ENCODE data around the gene CSNK1G3.
"Not testable (repeated sequence)": the region's sequence is repeated elsewhere in the genome, so short reads cannot be mapped to it uniquely, and the experiment has no call there.

Gene CSNK1G3

DNA sequence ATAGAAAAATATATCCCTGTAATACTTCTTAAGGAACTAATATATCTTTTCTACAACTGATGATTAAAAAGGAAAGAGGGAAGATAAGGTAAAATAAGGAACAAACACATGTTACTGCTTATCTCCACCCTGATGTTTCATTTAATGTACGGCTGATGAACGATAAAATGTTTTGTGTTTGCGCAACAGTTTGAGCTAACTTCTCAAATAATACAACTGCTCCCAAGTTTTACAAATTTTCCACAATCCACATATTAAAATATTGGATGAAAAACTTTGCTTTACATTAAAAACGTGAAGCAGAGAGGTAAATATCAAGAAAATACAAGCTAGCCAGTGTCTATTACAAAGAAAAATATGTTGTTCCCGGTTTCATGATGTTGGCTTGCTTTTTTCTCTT, 21.0 kb upstream of the CSNK1G3 start:
- no peak for DNase-seq (ENCODE audit: extremely low read depth, insufficient read length)
- Histone ChIP-seq H3K27me3 (replicated peaks; ENCODE audit: control insufficient read depth, insufficient read depth, low read length) (no peaks in the 10 kb centered on the region), H3K4me3 (replicated peaks; ENCODE audit: low read depth, low read length) (no peak overlapping the region), H3K36me3 (ENCODE audit: control insufficient read depth, insufficient read depth, low read length) (no peaks in the 10 kb centered on the region)
- TF ChIP-seq, protein P1, sequence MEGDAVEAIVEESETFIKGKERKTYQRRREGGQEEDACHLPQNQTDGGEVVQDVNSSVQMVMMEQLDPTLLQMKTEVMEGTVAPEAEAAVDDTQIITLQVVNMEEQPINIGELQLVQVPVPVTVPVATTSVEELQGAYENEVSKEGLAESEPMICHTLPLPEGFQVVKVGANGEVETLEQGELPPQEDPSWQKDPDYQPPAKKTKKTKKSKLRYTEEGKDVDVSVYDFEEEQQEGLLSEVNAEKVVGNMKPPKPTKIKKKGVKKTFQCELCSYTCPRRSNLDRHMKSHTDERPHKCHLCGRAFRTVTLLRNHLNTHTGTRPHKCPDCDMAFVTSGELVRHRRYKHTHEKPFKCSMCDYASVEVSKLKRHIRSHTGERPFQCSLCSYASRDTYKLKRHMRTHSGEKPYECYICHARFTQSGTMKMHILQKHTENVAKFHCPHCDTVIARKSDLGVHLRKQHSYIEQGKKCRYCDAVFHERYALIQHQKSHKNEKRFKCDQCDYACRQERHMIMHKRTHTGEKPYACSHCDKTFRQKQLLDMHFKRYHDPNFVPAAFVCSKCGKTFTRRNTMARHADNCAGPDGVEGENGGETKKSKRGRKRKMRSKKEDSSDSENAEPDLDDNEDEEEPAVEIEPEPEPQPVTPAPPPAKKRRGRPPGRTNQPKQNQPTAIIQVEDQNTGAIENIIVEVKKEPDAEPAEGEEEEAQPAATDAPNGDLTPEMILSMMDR (IDR thresholded peaks at IDR 0.05; ENCODE audit: insufficient read depth, low read length, poor library complexity, severe bottlenecking) = no peak

DNA sequence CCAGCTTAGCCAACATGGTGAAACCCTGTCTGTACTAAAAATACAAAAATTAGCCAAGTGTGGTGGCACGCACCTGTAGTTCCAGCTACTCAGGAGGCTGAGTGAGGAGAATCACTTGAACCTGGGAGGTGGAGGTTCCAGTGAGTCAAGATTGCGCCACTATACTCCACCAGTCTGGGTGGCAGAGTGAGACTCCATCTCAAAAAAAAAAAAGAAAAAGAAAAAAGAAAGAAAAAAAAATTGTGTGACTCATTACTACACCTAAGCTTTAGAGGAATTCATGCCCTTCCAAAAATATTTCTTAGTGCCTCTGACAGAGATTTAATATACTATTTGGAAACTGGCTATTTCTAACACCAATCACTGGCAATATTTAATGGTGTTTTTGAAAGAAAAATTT, 16.8 kb upstream of the CSNK1G3 start:
- not testable (repeated sequence) for H3K36me3 ChIP-seq (ENCODE audit: control insufficient read depth, insufficient read depth, low read length); DNase-seq (ENCODE audit: extremely low read depth, insufficient read length); H3K4me3 ChIP-seq (replicated peaks; ENCODE audit: low read depth, low read length); H3K27me3 ChIP-seq (replicated peaks; ENCODE audit: control insufficient read depth, insufficient read depth, low read length)

DNA sequence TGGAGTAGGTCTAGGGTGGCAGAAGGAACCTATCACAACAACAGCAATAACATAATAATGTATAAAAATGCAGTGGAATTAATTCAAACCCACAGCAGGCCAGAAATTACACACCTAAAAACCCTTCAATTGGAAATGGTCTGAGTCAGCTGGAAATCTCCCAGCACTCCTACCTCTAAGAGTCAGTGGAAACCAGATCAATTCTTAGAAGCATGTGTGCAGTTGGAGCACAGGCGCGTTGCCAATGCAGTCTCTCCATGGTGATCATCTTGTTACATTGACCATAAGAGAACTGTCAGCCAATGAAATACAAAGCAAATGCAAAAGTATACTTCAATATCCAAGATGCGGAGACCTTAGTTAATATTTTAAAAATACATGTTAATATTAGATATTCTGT, 15.1 kb upstream of the CSNK1G3 start:
- H3K4me3 ChIP-seq (replicated peaks; ENCODE audit: low read depth, low read length) = no peak overlapping the region
- no peak for DNase-seq (ENCODE audit: extremely low read depth, insufficient read length)
- H3K27me3 ChIP-seq (replicated peaks; ENCODE audit: control insufficient read depth, insufficient read depth, low read length) = no peaks in the 10 kb centered on the region
- TF ChIP-seq, protein P1 (IDR thresholded peaks at IDR 0.05; ENCODE audit: insufficient read depth, low read length, poor library complexity, severe bottlenecking) = no peak
- no peaks in the 10 kb centered on the region for H3K36me3 ChIP-seq (ENCODE audit: control insufficient read depth, insufficient read depth, low read length)

DNA sequence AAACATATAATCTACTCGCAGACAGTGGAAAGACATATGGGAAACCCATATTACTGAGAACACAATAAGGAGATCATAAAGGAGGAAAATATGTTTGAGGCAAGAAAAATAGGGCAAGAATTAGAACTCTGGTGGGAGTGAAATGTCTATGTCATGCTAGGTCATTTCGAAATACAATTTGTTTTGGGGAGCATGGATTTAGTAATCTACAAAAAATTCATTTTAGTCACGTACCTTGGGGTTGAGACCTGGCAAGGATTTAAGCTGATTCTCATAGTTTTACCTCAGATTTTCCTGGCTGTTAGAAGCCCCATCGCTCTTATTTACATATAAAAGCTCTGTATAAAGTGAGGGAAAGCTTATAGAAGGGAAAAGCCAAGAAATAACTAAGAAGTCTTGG, 11.5 kb upstream of the CSNK1G3 start:
- Histone ChIP-seq H3K4me3 (replicated peaks; ENCODE audit: low read depth, low read length) (no peak overlapping the region), H3K36me3 (ENCODE audit: control insufficient read depth, insufficient read depth, low read length) (no peaks in the 10 kb centered on the region), H3K27me3 (replicated peaks; ENCODE audit: control insufficient read depth, insufficient read depth, low read length) (no peaks in the 10 kb centered on the region)
- DNase-seq (ENCODE audit: extremely low read depth, insufficient read length) = no peak
- TF ChIP-seq, protein P1 (IDR thresholded peaks at IDR 0.05; ENCODE audit: insufficient read depth, low read length, poor library complexity, severe bottlenecking) = no peak

DNA sequence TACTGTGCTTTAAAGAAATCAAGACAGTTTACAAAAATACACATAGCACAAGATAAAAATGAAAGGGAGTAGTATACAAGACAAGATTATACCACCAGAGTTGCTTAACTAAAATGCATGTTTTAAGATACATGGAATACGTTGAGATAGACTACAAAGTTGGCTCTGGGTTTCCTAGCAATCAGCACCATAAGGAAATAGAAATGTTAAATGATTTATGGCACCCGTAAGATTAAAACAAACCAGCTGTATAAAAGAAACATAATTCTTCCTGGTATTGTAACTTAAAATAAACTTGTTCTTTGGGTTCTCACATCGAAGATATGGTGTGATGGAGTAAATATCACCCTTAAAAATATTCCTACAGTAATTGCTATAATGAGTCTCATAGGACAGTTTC, 9.9 kb upstream of the CSNK1G3 start:
- no peak for DNase-seq (ENCODE audit: extremely low read depth, insufficient read length)
- Histone ChIP-seq H3K27me3 (replicated peaks; ENCODE audit: control insufficient read depth, insufficient read depth, low read length) (no peaks in the 10 kb centered on the region), H3K36me3 (ENCODE audit: control insufficient read depth, insufficient read depth, low read length) (no peaks in the 10 kb centered on the region), H3K4me3 (replicated peaks; ENCODE audit: low read depth, low read length) (no peak overlapping the region)
- TF ChIP-seq, protein P1 (IDR thresholded peaks at IDR 0.05; ENCODE audit: insufficient read depth, low read length, poor library complexity, severe bottlenecking) = no peak

DNA sequence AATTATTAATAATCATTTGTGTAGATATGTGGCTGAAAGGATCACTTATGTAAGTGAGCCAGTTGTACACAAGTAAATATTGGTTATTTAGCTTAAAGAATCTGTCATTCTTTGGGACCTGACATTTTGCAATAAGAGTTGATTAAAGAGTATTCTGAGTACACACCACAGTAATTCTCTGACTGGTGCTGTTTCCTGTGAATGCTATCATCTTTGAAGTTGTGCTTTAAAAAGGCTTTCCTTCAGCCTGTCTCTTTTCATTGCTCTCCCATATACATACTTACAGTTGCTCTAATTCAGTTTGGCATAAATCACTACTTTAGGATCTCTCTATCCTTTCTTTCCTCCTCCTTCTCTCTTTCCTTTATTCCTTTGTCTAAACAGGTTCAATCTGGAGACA, 8.7 kb upstream of the CSNK1G3 start:
- H3K27me3 ChIP-seq (replicated peaks; ENCODE audit: control insufficient read depth, insufficient read depth, low read length) = no peaks in the 10 kb centered on the region
- no peak overlapping the region for H3K4me3 ChIP-seq (replicated peaks; ENCODE audit: low read depth, low read length)
- no peaks in the 10 kb centered on the region for H3K36me3 ChIP-seq (ENCODE audit: control insufficient read depth, insufficient read depth, low read length)
- DNase-seq (ENCODE audit: extremely low read depth, insufficient read length) = no peak
- TF ChIP-seq, protein P1 (IDR thresholded peaks at IDR 0.05; ENCODE audit: insufficient read depth, low read length, poor library complexity, severe bottlenecking) = no peak
